HG02588 (cell line): ENCODE measurements around the gene FPGS.

Experiments used
- ATAC-seq: cut with Tn5 transposase; IDR thresholded peaks from one replicate; pipeline ENCODE4 v1.9.1; 2021; ENCODE audit warnings: mild to moderate bottlenecking, moderate library complexity; ENCODE audit not compliant: unreplicated experiment

Gene FPGS

GRCh38 chr9:127855522-127855921 lies 52.8 kb downstream of the FPGS start:
- no peak for ATAC-seq

GRCh38 chr9:127856094-127856728 lies 53.5 kb downstream of the FPGS start:
- ATAC-seq = no peak

- ATAC-seq = no peak
Measured at GRCh38 chr9:127856729-127857116, 54.0 kb downstream of the FPGS start.

GRCh38 chr9:127857278-127857677 lies 54.6 kb downstream of the FPGS start:
- ATAC-seq = no peak

GRCh38 chr9:127858041-127858512 lies 55.4 kb downstream of the FPGS start:
- ATAC-seq = no peak

GRCh38 chr9:127860260-127860659 lies 57.6 kb downstream of the FPGS start:
- ATAC-seq = no peak

GRCh38 chr9:127860779-127861178 lies 58.1 kb downstream of the FPGS start:
- ATAC-seq = no peak

- ATAC-seq = no peak
Measured at GRCh38 chr9:127862075-127863011, 59.7 kb downstream of the FPGS start.

GRCh38 chr9:127863191-127863621 lies 60.5 kb downstream of the FPGS start:
- no peak for ATAC-seq
